Activated CD4-positive, CD25-positive, alpha-beta regulatory T cell treated with anti-CD3 and anti-CD28 coated beads, Interleukin-2, amount 50 U/mL, for 24 hours (primary cell): ENCODE measurements around the gene CHST11.
"Not testable (repeated sequence)": the region's sequence is repeated elsewhere in the genome, so short reads cannot be mapped to it uniquely, and the experiment has no call there.

Experiments
- ATAC-seq, 2 donors: fragments of 150-1000 bp; cut with Tn5 transposase; one replicate each; pipeline ENCODE4 v1.10.0; 2021; ENCODE audit warnings: mild to moderate bottlenecking in 1 of 2, moderate library complexity in 1 of 2

CHST11 gene

GRCh38 chr12:104605685-104606084 lies 148.9 kb downstream of the CHST11 start:
- ATAC-seq, result no peak

GRCh38 chr12:104608998-104609397 lies 152.2 kb downstream of the CHST11 start:
- no peak for ATAC-seq

DNA sequence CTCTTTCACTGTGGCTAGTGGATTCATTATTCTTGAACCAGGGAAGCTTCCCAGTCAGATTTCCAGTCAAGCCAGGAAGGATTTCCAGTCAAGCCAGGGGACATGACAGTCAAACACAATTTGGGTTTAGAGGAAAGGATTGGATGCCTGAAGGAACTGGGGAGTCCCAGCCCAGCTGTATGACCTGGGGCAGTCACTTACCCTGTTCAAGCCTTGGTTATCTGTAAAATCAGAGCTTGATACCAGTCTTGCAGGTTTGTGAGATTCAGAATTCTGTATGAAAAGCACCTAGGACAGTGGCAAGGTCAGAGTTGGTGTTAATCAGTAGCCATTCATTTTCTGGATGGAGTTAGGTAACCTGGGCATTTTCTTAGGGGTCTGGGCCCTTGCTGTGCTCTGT lies 152.7 kb downstream of the CHST11 start:
- ATAC-seq, result no peak

- ATAC-seq, result no peak
Measured at GRCh38 chr12:104610513-104611235, 153.9 kb downstream of the CHST11 start.

- no peak for ATAC-seq
Measured at GRCh38 chr12:104611671-104612070, 154.9 kb downstream of the CHST11 start.

- not testable (repeated sequence) for ATAC-seq
Measured at GRCh38 chr12:104613372-104613771, 156.6 kb downstream of the CHST11 start.

DNA sequence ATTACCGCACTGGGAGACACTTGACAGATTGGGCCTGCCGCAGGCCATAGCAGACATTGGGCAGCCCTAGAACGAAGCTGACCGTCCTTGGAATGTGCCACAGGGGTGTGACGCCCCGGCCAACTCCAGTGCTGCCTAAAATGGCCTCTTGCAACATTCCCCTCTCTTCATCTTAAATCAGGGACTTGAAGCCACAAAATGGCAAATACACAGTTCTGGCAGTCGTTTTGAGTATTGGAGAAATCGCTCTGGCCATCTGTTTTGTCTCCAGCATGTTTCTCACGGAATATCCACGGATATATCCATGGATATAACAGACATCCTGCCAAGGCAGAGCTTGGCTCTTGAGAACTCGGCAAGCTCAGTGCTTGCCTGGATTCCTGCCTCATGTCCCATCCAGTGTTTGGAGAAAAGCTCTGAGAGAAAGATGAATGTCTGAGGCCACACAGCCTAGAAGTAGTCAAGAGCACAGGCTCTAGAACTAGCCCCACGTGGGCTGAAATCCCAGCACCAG lies 158.4 kb downstream of the CHST11 start:
- no peak for ATAC-seq

DNA sequence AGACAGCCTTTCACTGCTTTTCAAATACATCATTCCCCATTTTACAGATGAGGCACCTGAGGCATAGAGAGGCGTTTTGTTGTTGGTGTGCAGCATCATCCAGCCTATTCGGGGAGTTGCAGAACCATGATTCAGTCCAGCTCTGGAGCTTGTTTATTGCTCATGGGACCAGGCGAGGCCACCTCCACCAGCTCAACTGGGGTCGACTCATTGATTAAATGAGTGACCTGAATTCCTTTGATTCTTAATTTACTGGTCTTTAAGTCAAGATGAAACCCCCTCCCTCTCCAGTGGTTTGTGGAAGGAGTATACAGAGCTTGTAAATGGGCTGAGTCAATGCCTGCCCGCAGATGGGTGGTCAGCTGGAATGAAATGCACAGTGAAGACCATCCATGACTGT lies 161.9 kb downstream of the CHST11 start:
- ATAC-seq, result no peak

DNA sequence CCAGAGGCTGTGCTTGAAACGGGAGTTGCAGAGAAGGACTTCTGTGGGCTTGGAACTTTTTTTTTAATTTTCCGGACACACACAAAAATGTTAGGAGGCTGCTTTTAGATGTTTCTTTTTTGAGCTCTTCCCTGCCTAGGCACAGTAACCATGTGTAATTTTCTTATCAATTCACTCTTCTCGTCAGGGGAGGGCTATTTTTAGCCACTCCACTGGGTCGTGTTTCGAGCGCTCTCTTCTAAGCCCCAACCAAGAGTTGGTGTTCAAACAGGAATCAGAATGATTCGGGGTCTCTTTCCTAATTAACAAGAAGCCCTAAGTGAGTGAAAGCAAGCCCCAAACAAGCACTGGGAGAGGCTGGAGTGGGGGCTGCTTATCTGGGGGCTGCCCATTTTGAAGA lies 162.6 kb downstream of the CHST11 start:
- no peak for ATAC-seq

GRCh38 chr12:104620837-104621531 lies 164.2 kb downstream of the CHST11 start:
- no peak for ATAC-seq

DNA sequence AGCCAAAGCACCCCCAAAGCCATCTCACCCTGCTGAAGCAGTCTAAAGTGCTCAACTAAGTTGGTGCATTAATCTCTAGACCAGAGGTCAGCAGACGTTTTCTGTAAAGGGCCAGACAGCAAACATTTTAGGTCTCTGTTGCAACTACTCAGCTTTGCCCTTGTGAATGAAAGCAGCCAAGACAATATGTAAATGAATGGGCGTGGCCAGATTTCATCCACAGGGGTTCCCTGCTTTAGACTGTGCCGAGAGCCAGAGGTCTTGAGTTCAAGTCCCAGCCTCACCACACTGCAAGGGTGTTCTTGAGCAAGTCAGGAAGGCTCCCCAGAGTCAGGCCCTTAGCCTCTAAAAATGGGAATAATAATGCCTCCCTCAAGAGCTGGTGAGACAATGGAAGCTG lies 166.2 kb downstream of the CHST11 start:
- no peak for ATAC-seq

DNA sequence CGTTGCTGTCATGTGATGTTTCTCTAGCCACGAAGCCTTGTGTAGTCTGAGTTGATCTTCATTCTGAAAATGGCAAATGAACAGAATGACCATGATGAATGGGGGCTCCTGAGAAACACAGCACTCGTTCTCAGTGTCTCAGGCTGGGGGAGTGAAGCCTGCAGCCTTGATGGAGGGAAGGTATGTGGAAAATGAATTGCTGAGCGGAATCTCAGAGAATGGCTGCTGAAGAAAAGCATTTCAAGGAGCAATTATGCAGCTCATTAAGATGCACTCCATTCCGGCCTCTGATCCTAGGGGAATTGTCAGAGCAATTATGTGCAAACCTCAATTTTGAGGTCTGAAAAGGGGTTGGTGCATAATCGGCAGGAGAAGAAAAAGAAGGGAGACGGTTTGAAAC lies 167.1 kb downstream of the CHST11 start:
- no peak for ATAC-seq

DNA sequence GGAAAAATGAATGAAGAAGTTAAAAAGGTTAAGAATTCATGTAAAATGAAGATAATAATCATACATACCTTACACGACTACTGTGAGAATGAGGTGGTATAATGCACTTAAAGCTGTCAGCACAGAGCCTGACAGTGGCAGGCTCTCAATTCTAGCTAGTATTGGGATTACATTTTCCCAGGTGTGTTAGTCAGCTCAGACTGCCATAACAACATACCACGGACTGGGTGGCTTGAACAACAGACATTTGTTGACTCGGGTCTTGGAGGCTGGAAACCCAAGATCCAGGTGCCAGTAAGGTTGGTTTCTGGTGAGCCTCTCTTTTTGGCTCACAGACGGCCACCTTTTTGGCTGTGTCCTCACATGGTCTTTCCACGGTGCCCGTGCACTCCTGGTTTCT lies 167.8 kb downstream of the CHST11 start:
- ATAC-seq, result no peak

GRCh38 chr12:104626069-104626837 lies 169.5 kb downstream of the CHST11 start:
- no peak for ATAC-seq

- ATAC-seq, result no peak
Measured at GRCh38 chr12:104627231-104627989, 170.7 kb downstream of the CHST11 start.

DNA sequence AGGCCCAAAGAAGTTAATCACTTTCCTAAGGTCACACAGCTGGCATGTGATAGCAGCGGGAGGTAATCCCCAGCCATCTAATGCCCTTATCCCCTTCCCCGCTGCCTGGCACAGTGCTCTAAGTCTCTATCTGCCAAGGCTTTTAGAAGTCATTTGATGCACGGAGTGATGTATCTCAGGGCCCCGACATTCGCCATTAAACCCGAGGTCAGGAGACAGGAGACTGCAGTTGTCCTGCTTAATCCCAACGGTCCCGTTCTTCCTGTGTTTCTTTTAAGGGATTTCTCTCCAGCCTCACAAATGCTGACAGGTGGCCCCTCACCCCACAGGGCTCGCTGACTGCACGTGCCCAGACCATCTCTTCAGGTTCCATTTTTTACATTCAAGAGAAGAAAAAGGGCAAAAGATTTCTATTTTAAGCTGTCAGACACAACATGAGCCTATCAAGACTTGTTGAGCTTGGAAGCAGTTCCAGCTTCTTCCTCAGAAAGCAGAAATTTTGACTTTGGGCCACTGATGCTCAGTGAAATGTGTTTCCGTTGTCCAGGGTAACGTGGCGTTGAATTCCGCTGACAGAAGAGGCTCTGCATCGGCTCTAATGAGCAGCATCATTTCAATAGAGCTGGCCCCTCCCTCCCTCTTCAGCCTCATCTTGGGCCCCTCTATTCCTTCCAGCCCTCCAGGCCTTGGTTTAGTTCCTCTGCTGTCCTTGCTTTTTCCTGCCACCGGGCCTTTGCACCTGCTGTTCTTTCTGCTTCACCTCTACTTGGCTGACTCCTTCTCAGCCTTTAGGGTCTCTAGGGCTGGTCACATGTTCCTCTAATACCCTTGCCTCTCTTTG lies 171.5 kb downstream of the CHST11 start:
- no peak for ATAC-seq

GRCh38 chr12:104628831-104629135 lies 172.0 kb downstream of the CHST11 start:
- no peak for ATAC-seq

GRCh38 chr12:104630230-104630670 lies 173.5 kb downstream of the CHST11 start:
- ATAC-seq, result no peak

GRCh38 chr12:104631867-104632266 lies 175.1 kb downstream of the CHST11 start:
- no peak for ATAC-seq

DNA sequence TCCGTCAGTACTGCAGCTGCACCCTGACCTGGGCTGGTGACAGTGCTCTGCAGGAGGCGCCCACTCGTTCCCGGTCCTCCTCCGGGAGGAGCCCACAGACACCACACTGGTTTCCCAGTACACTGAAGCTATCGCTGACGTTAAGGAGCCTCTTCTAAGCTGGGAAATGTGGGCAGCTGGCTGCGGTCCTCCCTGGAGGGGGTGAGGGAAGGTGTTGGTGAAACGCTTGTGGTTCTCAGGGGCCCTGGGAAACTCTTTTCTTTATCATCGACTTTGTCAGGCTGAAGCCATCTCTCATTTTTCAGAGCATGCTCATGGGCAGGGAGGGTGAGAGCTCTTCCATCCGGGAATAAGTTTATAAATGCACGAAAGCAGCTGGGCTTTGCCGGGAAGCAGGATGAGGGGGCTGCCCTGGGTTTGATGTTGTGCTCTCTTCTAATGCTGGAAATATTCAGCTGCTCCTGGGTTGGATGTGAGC lies 176.0 kb downstream of the CHST11 start:
- ATAC-seq, result no peak

- ATAC-seq, result no peak
Measured at GRCh38 chr12:104634044-104634443, 177.3 kb downstream of the CHST11 start.

GRCh38 chr12:104634852-104635251 lies 178.1 kb downstream of the CHST11 start:
- ATAC-seq, result no peak
